Central memory CD8-positive, alpha-beta T cell (primary cell): ENCODE measurements around the gene CLTA.
"Not testable (repeated sequence)": the region's sequence is repeated elsewhere in the genome, so short reads cannot be mapped to it uniquely, and the experiment has no call there.

Experiments
- ATAC-seq: fragments of 150-1000 bp; cut with Tn5 transposase; replicated peaks from 2 replicates; pipeline ENCODE4 v1.10.0; 2022; ENCODE audit warnings: mild to moderate bottlenecking, moderate FRiP score, moderate number of reproducible peaks; ENCODE audit not compliant: poor library complexity, severe bottlenecking; ENCODE audit errors: extremely low read depth
- DNase-seq, 2 donors: peaks; one replicate each; pipeline ENCODE4 v3.0.0; 2021; ENCODE audit warnings: low spot score in 2 of 2
- H3K27ac Mint-ChIP-seq: one replicate; pipeline ENCODE4 v1.8.0; 2022; ENCODE audit warnings: low read depth, mild to moderate bottlenecking, moderate library complexity, mixed read lengths
- H3K27me3 Mint-ChIP-seq: one replicate; pipeline ENCODE4 v1.8.0; 2022; ENCODE audit warnings: mixed read lengths
- H3K36me3 Mint-ChIP-seq: one replicate; pipeline ENCODE4 v1.8.0; 2022; ENCODE audit warnings: mild to moderate bottlenecking, moderate library complexity, mixed read lengths; ENCODE audit not compliant: insufficient read depth
- H3K4me1 Mint-ChIP-seq: one replicate; pipeline ENCODE4 v1.8.0; 2022; ENCODE audit warnings: mixed read lengths
- H3K4me3 Mint-ChIP-seq: one replicate; pipeline ENCODE4 v1.8.0; 2022; ENCODE audit warnings: mild to moderate bottlenecking, moderate library complexity, mixed read lengths
- H3K9me3 Mint-ChIP-seq: one replicate; pipeline ENCODE4 v1.8.0; 2022; ENCODE audit warnings: mixed read lengths

CLTA gene

DNA sequence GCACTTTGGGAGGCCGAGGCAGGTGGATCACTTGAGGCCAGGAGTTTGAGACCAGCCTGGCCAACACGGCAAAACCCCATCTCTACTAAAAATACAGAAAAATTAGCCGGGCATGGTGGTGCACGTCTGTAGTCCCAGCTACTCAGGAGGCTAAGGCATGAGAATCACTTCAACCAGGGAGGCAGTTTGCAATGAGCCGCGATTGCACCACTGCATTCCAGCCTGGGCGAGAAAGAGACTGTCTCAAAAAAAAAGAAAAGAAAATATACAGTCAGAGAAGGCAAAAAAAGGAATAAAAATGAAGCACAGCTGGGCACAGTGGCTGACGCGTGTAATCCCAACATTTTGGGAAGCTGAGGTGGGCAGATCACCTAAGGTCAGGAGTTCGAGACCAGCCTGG lies 14.2 kb upstream of the CLTA start:
- H3K36me3 Mint-ChIP-seq, H3K4me1 Mint-ChIP-seq, DNase-seq, H3K4me3 Mint-ChIP-seq, ATAC-seq, H3K27ac Mint-ChIP-seq, H3K9me3 Mint-ChIP-seq: not testable (repeated sequence)
- H3K27me3 Mint-ChIP-seq = peaks cover 29% of the 10 kb centered on the region

DNA sequence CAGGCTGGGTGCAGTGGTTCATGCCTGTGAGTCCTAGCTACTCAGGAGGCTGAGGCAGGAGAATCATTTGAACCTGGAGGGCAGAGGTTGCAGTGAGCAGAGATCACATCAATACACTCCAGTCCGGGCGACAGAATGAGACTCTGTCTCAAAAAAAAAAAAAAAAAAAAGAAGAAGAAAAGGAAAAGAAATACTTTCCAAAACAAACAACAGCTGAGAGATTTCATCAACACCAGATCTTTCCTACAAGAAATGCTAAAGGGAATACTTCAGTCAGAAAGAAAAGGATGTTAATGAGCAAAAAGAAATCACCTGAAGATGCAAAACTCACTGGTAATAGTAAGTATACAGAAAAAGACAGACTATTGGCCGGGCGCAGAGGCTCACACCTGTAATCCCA lies 13.2 kb upstream of the CLTA start:
- H3K4me3 Mint-ChIP-seq = no peak overlapping the region
- no peak for ATAC-seq
- H3K36me3 Mint-ChIP-seq = peaks cover 2% of the 10 kb centered on the region
- H3K27me3 Mint-ChIP-seq = peaks cover 29% of the 10 kb centered on the region
- no peak for DNase-seq
- no peaks in the 10 kb centered on the region for H3K4me1 Mint-ChIP-seq
- no peaks in the 10 kb centered on the region for H3K9me3 Mint-ChIP-seq
- H3K27ac Mint-ChIP-seq = no peak overlapping the region

DNA sequence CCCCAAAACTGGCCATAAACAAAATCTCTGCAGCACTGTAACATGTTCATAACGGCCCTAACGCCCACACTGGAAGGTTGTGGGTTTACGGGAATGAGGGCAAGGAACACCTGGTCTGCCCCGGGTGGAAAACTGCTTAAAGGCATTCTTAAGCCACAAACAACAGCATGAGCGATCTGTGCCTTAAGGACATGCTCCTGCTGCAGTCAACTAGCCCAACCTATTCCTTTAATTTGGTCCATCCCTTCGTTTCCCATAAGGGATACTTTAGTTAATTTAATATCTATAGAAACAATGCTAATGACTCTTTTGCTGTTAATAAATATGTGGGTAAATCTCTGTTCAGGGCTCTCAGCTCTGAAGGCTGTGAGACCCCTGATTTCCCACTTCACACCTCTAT lies 10.5 kb upstream of the CLTA start:
- ATAC-seq, H3K27ac Mint-ChIP-seq, H3K9me3 Mint-ChIP-seq, DNase-seq, H3K4me1 Mint-ChIP-seq, H3K4me3 Mint-ChIP-seq, H3K36me3 Mint-ChIP-seq: not testable (repeated sequence)
- peaks cover 23% of the 10 kb centered on the region for H3K27me3 Mint-ChIP-seq

DNA sequence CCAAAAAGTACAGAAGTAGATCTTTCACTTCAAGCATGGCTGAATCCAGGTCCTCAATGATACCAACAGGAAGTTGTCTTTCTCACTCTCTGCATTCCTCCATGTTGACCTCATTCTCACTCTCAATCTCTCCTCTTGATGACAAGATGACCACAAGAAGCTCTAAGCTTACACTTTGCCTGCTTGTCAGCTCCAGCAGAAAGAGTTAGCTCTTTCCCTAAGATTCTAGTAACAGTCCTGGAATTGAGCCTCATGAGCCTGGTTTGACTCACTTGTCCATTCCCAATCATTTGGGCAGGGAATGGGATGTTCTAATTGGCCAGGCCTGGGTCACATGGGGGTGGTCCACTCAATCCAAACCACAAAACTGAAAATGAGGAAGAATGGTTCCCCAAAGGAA lies 3.3 kb upstream of the CLTA start:
- Mint-ChIP-seq H3K4me3 (no peak overlapping the region), H3K27ac (no peak overlapping the region), H3K4me1 (peaks cover 10% of the 10 kb centered on the region), H3K27me3 (no peaks in the 10 kb centered on the region), H3K9me3 (no peaks in the 10 kb centered on the region), H3K36me3 (peaks cover 5% of the 10 kb centered on the region)
- no peak for ATAC-seq
- DNase-seq = no peak

DNA sequence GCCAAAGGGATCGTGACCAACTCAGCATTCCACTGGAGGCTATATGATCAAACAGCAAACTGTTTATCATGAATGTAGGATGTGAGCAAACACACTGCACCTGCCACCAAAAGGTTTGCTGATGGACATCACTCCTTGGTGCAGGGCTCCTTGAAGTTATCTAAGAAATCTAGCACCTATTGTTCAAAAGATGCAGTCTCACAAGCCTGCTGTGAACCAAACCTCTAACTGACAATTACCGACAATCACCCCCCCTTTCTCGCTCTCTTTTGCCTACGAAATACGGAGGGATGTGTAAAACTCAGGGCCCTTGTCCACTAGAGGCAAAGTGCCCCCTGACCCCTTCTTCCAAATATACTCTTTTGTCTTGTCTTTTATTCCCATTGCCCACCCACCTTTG lies 2.5 kb upstream of the CLTA start:
- ATAC-seq (no peak), DNase-seq (no peak)
- Mint-ChIP-seq H3K4me1 (peaks cover 18% of the 10 kb centered on the region), H3K36me3 (peaks cover 5% of the 10 kb centered on the region), H3K9me3 (no peaks in the 10 kb centered on the region), H3K27me3 (no peaks in the 10 kb centered on the region), H3K27ac (no peak overlapping the region), H3K4me3 (no peak overlapping the region)

DNA sequence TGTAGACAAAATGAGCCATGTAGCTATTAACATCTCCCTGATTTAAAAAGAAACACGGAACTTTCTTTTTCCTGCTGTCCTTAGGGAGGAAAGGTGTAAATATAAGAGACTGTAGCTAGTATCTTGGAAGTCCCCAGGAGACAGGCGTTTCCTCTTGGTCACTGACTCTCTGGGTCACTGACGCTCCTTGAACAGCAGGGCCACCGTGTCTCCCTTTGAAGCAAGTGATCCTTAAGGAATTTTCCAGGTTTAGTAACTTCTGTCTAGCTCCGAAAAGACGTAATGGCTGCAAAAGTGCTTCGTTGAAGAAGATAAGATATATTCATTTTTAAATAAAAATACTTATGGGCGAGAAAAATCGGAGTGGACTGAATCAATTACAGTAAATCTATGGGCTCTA lies 745 bp upstream of the CLTA start:
- peak overlapping the region; percentile 77 for H3K27ac Mint-ChIP-seq
- H3K36me3 Mint-ChIP-seq = peaks cover 7% of the 10 kb centered on the region
- peaks cover 36% of the 10 kb centered on the region for H3K4me1 Mint-ChIP-seq
- peak overlapping the region; percentile 89 for H3K4me3 Mint-ChIP-seq
- no peak for DNase-seq
- no peaks in the 10 kb centered on the region for H3K27me3 Mint-ChIP-seq
- ATAC-seq = no peak
- H3K9me3 Mint-ChIP-seq = no peaks in the 10 kb centered on the region

DNA sequence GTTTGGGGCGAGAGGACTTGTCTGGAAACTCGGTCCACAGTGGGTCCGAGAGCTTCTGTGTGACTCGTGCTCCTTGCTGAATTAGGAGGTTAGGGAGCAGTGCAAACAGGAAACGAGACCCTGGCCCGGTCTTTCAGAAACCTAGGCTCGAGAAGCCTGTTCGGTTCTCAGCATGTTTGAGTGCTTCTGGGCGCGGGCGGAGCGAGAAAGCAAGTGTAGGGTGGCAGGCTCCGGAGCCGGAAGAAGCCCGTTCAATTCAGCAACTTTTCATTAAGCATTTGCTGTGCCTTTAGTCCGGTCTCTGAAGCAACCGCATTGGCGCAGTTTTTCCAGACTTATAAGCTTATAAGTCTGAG lies 547 bp downstream of the CLTA start:
- Mint-ChIP-seq H3K9me3 (no peaks in the 10 kb centered on the region), H3K36me3 (peaks cover 16% of the 10 kb centered on the region), H3K27ac (peak overlapping the region; percentile 77), H3K4me3 (peak overlapping the region; percentile 89), H3K4me1 (peaks cover 41% of the 10 kb centered on the region), H3K27me3 (no peaks in the 10 kb centered on the region)
- DNase-seq (peak in 1 of 2 donors; percentile 11), ATAC-seq (peak; percentile 49)

DNA sequence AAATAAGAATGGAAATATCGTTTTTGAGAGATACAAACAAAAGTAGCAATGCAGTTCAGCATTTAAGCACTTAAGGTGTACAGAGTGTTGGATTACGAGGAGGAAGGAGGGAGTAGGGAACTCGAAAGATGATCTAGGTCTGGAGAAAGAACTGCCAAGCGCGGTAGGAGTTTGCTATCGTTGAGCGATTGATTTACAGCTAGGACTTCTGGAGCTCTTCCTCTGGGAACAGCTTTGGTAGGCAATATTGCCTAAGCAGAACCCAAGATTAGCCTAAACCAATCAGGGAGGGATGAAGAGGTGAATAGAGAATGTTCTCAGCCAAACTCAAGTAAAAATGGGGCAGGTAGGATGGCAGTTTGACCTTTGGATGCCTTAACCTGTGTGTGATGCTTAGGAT lies 965 bp downstream of the CLTA start:
- ATAC-seq = no peak
- no peaks in the 10 kb centered on the region for H3K27me3 Mint-ChIP-seq
- H3K9me3 Mint-ChIP-seq = no peaks in the 10 kb centered on the region
- H3K27ac Mint-ChIP-seq = peak overlapping the region; percentile 77
- peaks cover 17% of the 10 kb centered on the region for H3K36me3 Mint-ChIP-seq
- H3K4me3 Mint-ChIP-seq = peak overlapping the region; percentile 89
- no peak for DNase-seq
- peaks cover 41% of the 10 kb centered on the region for H3K4me1 Mint-ChIP-seq

DNA sequence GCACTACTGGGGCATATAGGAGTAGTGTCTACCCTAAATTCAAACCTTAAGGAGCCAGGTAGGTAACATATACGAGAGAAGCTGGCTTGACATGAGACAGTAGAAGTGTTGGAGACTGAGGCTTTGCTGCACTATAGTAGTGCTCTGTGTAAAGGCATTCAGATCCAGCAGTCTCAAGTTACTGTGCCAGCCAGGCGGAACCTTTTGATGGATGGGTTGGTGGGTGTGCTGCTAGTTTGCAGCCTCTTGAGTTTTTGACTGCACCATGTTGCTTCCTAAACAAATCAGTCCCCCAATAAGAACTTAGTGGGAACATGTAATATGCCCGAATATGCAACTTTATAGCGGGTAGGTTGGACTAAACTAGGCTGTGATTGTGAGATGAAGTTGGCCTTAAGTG lies 1.5 kb downstream of the CLTA start:
- Mint-ChIP-seq H3K36me3 (peaks cover 21% of the 10 kb centered on the region), H3K27ac (peak overlapping the region; percentile 77), H3K4me1 (peaks cover 41% of the 10 kb centered on the region), H3K27me3 (no peaks in the 10 kb centered on the region), H3K9me3 (no peaks in the 10 kb centered on the region), H3K4me3 (peak overlapping the region; percentile 89)
- DNase-seq (no peak), ATAC-seq (no peak)

DNA sequence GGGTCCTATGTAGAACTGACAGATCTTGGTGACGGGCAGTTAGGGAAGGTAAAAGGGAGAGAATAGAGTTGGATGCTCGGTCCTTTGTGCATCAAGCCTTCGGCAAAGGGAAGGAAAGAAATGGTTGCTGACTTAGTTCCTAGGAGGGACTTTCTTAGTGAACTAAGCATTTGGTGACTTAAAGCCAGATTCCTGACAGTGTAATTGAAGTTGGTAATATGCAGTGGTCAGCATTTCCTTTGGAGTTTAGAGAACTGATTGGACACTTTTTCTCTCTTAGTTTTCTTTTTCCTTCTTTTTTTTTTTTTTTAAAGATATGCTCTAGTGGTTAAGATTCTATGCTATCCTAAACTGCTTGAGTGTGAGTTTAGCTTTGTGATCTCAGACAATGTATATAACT lies 2.3 kb downstream of the CLTA start:
- Mint-ChIP-seq H3K27ac (peak overlapping the region; percentile 63), H3K4me1 (peaks cover 41% of the 10 kb centered on the region), H3K4me3 (peak overlapping the region; percentile 89), H3K9me3 (no peaks in the 10 kb centered on the region), H3K36me3 (peaks cover 28% of the 10 kb centered on the region), H3K27me3 (no peaks in the 10 kb centered on the region)
- no peak for ATAC-seq
- no peak for DNase-seq

DNA sequence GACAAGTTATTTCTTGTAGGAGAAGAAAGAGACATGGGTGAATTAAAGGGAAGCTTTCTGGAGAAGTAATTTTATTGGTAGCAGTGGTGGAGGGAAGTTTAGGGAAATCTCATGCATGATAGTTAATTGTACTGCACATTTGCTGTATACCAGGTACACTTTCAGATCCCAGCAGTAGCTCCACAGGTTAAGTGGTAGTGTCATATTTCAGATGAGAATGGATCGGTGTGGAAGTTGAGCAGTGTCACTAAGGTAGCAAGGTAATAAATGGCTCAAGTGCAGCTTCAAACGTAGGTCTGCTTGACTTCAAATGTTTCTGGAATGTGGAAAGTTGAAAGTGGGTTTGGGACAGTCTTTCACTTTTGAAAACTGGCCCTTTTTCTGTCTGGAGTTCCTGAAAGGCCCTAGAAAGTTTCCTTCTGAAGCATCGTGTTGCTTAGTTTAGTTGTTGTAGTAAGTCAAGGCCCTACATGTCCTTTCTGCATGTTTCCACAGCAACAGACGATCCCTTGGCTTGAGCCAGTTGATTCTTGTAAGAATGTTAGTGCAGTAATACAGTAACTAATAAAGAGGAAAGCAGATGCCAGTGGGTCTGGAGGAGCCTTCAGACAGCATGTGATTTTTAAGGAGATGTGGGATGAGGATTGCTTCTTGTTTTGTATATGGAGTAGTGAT lies 3.7 kb downstream of the CLTA start:
- Mint-ChIP-seq H3K4me1 (peaks cover 41% of the 10 kb centered on the region), H3K36me3 (peaks cover 39% of the 10 kb centered on the region), H3K27me3 (no peaks in the 10 kb centered on the region), H3K9me3 (no peaks in the 10 kb centered on the region), H3K4me3 (peak overlapping the region; percentile 89), H3K27ac (peak overlapping the region; percentile 58)
- no peak for ATAC-seq
- DNase-seq = no peak

DNA sequence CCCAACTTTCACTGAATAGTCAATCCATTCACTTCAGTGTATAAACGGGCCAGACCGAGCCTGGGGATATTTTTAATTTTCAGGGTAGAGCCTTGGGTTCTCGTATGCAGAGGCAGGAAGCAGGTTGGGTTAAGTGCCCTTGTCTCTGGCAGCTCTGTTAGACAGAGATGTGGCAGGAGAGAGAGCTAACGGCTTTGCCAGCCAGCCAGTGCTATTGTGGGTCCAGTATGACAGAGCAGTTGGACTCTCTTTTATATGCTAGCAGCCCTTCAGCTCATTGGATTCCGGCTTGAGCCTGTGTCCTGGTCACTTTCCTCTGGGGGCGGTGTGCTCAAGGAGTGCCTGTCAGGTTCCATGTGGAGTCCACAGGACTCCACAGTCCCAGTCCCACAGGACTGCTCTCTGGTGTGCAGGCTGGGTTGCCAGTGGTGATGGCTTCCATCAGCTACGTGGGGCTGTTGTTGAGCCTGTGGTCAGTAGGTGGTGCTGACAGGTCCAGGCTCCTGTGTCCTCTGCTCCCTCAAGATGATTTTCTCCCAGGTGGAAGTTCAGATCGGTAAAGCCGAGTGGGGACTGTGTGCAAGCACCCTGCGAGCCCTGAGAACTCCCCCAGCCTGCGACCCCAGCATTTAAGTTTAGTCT lies 14.3 kb downstream of the CLTA start:
- Mint-ChIP-seq H3K4me1 (peaks cover 34% of the 10 kb centered on the region), H3K27me3 (no peaks in the 10 kb centered on the region), H3K36me3 (peaks cover 70% of the 10 kb centered on the region), H3K27ac (no peak overlapping the region), H3K4me3 (no peak overlapping the region), H3K9me3 (no peaks in the 10 kb centered on the region)
- DNase-seq = no peak
- ATAC-seq = no peak

DNA sequence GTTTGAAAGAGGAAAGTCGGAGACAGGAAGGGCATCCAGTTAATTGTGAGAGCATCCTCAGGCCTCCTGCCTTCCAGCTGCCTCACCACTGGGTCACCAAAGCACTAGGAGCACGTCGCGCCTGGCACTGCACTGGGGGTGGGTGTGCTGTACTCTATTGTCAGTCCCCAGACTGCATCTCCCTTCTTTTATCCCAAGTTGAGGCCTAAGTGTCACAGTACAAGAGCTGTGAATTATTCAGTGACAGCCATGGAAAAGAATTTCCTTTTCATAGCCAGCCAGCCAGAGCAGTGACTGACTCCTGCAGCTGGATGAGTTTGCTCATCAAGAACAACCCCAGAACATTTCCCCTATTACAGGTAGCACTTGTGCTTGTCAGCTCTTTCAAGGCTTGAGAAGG lies 16.3 kb downstream of the CLTA start:
- ATAC-seq (no peak), DNase-seq (no peak)
- no peak overlapping the region for H3K4me3 Mint-ChIP-seq
- H3K9me3 Mint-ChIP-seq = no peaks in the 10 kb centered on the region
- peak overlapping the region; percentile 79 for H3K27ac Mint-ChIP-seq
- H3K27me3 Mint-ChIP-seq = no peaks in the 10 kb centered on the region
- H3K4me1 Mint-ChIP-seq = peaks cover 50% of the 10 kb centered on the region
- H3K36me3 Mint-ChIP-seq = peaks cover 73% of the 10 kb centered on the region
